HG03097 (cell line): ENCODE measurements around the gene ASMTL.
A peak's percentile ranks its signal among the peaks of the same experiment; 100 is the strongest.
"Not testable (repeated sequence)": the region's sequence is repeated elsewhere in the genome, so short reads cannot be mapped to it uniquely, and the experiment has no call there.

ENCODE experiments used
- ATAC-seq: cut with Tn5 transposase; IDR thresholded peaks from one replicate; pipeline ENCODE4 v1.9.1; 2021; ENCODE audit not compliant: unreplicated experiment, low FRiP score

The ASMTL gene

GRCh38 chrX:1483843-1484637 is 31.3 kb upstream of the ASMTL start:
- peak; percentile 49 for ATAC-seq

DNA sequence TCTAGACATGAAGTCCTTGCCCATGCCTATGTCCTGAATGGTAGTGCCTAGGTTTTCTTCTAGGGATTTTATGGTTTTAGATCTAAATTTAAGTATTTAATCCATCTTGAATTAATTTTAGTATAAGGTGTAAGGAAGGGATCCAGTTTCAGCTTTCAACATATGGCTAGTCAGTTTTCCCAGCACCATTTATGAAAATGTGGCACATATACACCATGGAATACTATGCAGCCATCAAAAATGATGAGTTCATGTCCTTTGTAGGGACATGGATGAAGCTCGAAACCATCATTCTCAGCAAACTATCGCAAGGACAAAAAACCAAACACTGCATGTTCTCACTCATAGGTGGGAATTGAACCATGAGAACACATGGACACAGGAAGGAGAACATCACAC is 29.8 kb upstream of the ASMTL start:
- not testable (repeated sequence) for ATAC-seq

- peak; percentile 58 for ATAC-seq
These were observed 29.2 kb upstream of the ASMTL start for GRCh38 chrX:1481636-1482529.

GRCh38 chrX:1480082-1480785 is 27.5 kb upstream of the ASMTL start:
- ATAC-seq = no peak

- no peak for ATAC-seq
These were observed 25.2 kb upstream of the ASMTL start for GRCh38 chrX:1477801-1478458.

DNA sequence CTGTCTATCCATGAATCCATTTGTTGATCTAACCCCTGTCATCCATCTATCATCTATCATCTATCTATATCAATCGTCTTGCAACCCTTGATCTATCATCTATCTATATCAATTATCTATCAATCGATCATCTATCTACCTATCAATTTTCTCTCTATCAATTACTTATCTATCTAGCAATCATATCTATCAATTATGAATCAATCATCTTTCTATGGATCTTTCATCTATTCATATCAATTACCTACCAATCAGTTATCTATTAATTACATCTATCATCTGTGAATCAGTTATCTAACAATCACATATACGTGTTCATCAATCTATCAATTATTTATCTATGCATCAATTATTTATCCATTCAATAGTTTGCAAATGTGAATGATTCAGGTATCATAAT is 24.5 kb upstream of the ASMTL start:
- no peak for ATAC-seq

- no peak for ATAC-seq
These were observed 24.0 kb upstream of the ASMTL start for GRCh38 chrX:1476682-1477081.

GRCh38 chrX:1475881-1476280 is 23.2 kb upstream of the ASMTL start:
- ATAC-seq = no peak

- no peak for ATAC-seq
These were observed 22.8 kb upstream of the ASMTL start for GRCh38 chrX:1475481-1475880.

GRCh38 chrX:1474593-1474992 is 21.9 kb upstream of the ASMTL start:
- not testable (repeated sequence) for ATAC-seq

DNA sequence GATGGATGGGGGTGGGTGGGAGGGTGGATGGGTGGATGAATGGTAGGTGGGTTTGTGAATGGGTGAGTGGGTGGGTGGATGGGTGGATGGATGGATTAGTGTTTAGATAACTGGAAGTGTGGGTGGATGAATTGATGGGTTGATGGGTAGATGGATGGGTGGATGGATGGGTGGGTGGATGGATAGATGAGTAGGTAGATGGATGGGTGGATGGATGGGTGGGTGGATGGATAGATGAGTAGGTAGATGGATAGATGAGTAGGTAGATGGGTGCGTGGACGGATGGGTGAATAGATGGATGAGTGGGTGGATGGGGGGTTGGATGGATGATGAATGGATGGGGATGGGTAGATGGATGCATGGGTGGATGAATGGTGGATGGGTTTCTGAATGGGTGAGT is 20.3 kb upstream of the ASMTL start:
- ATAC-seq = no peak

DNA sequence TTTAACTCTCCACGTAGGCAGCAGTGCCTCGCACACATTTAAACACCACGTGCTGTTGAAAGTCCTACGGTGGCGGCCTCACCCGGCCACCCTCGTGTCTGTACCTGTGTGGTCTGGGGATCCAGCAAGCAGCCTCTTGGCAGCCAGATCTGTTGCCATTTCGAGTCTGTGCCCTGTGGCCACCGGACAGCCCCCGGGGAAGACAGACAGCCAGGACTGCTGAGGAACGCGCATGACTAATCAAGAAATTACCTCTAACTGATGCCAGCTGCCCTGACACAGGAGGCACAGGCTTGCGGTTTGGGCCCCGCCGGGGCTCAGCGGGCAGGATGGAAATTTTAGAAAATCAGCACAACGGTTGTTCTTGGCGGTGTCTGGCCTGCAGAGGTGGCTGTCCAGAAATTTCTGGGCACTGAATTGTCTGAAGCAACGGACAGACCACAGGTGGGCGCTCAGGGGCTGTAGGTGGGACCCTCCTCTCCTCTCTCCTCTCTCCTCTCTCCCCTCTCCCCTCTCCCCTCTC is 15.6 kb upstream of the ASMTL start:
- ATAC-seq = peak; percentile 62

GRCh38 chrX:1466971-1467561 is 14.4 kb upstream of the ASMTL start:
- peak; percentile 47 for ATAC-seq

GRCh38 chrX:1466232-1466661 is 13.5 kb upstream of the ASMTL start:
- no peak for ATAC-seq

GRCh38 chrX:1465286-1466231 is 12.8 kb upstream of the ASMTL start:
- no peak for ATAC-seq

DNA sequence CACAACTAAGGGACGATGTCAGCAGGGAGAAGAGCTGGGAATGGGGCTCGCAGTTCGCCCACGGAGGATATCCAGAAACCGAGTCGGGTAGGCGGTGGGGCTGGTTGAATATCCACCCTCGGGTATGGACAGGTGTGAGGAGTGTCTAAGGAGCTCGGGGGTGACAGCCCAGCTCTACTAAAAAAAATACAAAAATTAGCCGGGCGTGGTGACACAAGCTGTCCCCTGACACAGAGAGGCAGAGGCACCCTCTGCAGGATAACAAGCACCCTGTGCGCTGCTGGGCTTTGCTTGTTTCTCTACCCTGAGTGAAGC is 12.2 kb upstream of the ASMTL start:
- ATAC-seq = no peak

- ATAC-seq = no peak
These were observed 11.6 kb upstream of the ASMTL start for GRCh38 chrX:1464041-1464970.

DNA sequence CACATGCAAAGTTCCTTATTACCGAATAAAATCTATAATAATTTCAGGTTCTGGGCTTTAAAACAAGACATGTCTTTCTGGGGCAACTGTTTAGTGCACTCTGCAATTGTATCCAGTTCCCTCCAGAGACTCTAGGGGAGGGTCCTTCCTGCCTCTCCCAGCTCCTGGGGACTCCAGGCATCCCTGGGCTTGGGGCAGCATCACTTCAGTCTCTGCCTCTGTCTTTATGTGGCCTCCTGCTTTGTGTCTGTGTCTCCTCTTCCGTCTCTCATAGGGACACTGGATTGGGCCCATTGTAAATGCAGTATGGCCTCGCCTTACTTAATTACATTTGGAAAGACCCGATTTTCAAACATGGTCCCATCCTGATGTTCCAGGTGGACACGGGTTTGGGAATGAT is 10.9 kb upstream of the ASMTL start:
- ATAC-seq = no peak
